Keratinocyte (primary cell): Measurements from ENCODE around the gene LRRC4C. TPM values are rescaled to one million over a fixed set of nuclear protein-coding genes. Genes with fewer than 3 reads are reported as not detected.

ENCODE experiments used
- DNase-seq: peaks from one replicate; pipeline ENCODE4 v3.0.0-alpha.2; 2011; ENCODE audit warnings: low read depth, missing footprints, low spot score
- FAIRE-seq: peaks from 2 replicates; lab custom pipeline; 2011; peaks lifted over from hg19 to GRCh38; lab: Jason Lieb, UNC
- H2AFZ ChIP-seq: 2 replicates; pipeline ENCODE4 v1.6.0; 2012; ENCODE audit warnings: low read length, control low read depth, inconsistent platforms; ENCODE audit not compliant: control insufficient read depth
- H3K27ac ChIP-seq: 2 replicates; pipeline ENCODE4 v1.5.1; 2011; ENCODE audit warnings: low read length; ENCODE audit not compliant: control insufficient read depth, insufficient read depth
- H3K27me3 ChIP-seq: 3 replicates; pipeline ENCODE4 v1.6.0; 2011; ENCODE audit warnings: low read length; ENCODE audit not compliant: control insufficient read depth, insufficient read depth; ENCODE audit errors: extremely low read depth
- H3K36me3 ChIP-seq, 2 experiments: 2 replicates in 1 of 2; 3 replicates in 1 of 2; pipeline ENCODE4 v1.5.1; 2011; ENCODE audit warnings: low read length in 2 of 2, mild to moderate bottlenecking in 1 of 2; ENCODE audit not compliant: control insufficient read depth in 2 of 2, insufficient read depth in 2 of 2; ENCODE audit errors: extremely low read depth in 1 of 2
- H3K4me1 ChIP-seq: 3 replicates; pipeline ENCODE4 v1.5.1; 2011; ENCODE audit warnings: low read length; ENCODE audit not compliant: control insufficient read depth, insufficient read depth; ENCODE audit errors: extremely low read depth
- H3K4me2 ChIP-seq: 3 replicates; pipeline ENCODE4 v1.6.0; 2011; ENCODE audit warnings: low read depth, low read length; ENCODE audit not compliant: control insufficient read depth, insufficient read depth; ENCODE audit errors: extremely low read depth
- H3K4me3 ChIP-seq, 3 experiments: fragments of 200-600 bp in 1 of 3; sonication (generic) in 1 of 3; 2 replicates in 2 of 3; 3 replicates in 1 of 3; pipeline ENCODE4 v1.5.1; 2011 to 2016; ENCODE audit warnings: low read length in 3 of 3, mild to moderate bottlenecking in 3 of 3, control low read depth in 2 of 3, inconsistent platforms in 1 of 3, low read depth in 1 of 3, mixed read lengths in 1 of 3, mixed run types in 1 of 3, moderate library complexity in 1 of 3; ENCODE audit not compliant: control insufficient read depth in 2 of 3, insufficient read depth in 2 of 3; ENCODE audit errors: extremely low read depth in 1 of 3
- H3K79me2 ChIP-seq: 2 replicates; pipeline ENCODE4 v1.6.0; 2012; ENCODE audit warnings: low read length; ENCODE audit not compliant: control insufficient read depth, insufficient read depth
- H3K9ac ChIP-seq: 3 replicates; pipeline ENCODE4 v1.6.0; 2011; ENCODE audit warnings: low read length; ENCODE audit not compliant: control insufficient read depth, insufficient read depth; ENCODE audit errors: extremely low read depth
- H3K9me1 ChIP-seq: 3 replicates; pipeline ENCODE4 v1.6.0; 2011; ENCODE audit warnings: low read length; ENCODE audit not compliant: control insufficient read depth, insufficient read depth; ENCODE audit errors: extremely low read depth
- H3K9me3 ChIP-seq: 2 replicates; pipeline ENCODE4 v1.5.1; 2012; ENCODE audit warnings: low read depth, low read length; ENCODE audit not compliant: control insufficient read depth
- H4K20me1 ChIP-seq: 3 replicates; pipeline ENCODE4 v1.6.0; 2011; ENCODE audit warnings: low read length; ENCODE audit not compliant: control insufficient read depth, insufficient read depth; ENCODE audit errors: extremely low read depth
- CTCF ChIP-seq, 3 experiments: IDR thresholded peaks in 1 of 3; conservative IDR thresholded peaks in 1 of 3; optimal IDR thresholded peaks in 1 of 3; 2 replicates in 2 of 3; 3 replicates in 1 of 3; pipeline versions ENCODE3 to v1.5.1; 2011; ENCODE audit warnings: low read length in 3 of 3, mild to moderate bottlenecking in 3 of 3, moderate library complexity in 2 of 3, control low read depth in 1 of 3, inconsistent platforms in 1 of 3; ENCODE audit not compliant: insufficient read depth in 2 of 3; ENCODE audit errors: extremely low read depth in 1 of 3
- EZH2 ChIP-seq: IDR thresholded peaks from one replicate; pipeline ENCODE4 v1.6.1; 2012; ENCODE audit warnings: inconsistent platforms, mild to moderate bottlenecking, low read length, moderate library complexity
- dilution Hi-C: fragments of 300-500 bp; cut with MboI; formaldehyde crosslinking; loops from one replicate; pipeline ENCODE4 v1.7.0; 2020; ENCODE audit warnings: low sequenced_read_pairs; ENCODE audit not compliant: extremely low pct_ligation_motif_present
- polyA plus RNA-seq, 5 experiments: library from polyadenylated mRNA; depleted of rRNA in 3 of 5; stranded (reverse) in 3 of 5; stranded (forward) in 1 of 5; unstranded in 1 of 5; fragments of >200 nt; gene quantifications; 1 replicate in 1 of 5; 2 replicates in 3 of 5; 3 replicates in 1 of 5; pipeline versions ENCODE4 v1.2.1 to v1.2.3, GENCODE V29; 2011 to 2012; ENCODE audit warnings: missing spikeins in 2 of 5, low read depth in 1 of 5, low replicate concordance in 1 of 5

Gene LRRC4C
- polyA plus RNA-seq, 1 donor (not counting 4 experiments of a cell fraction or from before 2014, with no cell fraction given) = not detected

GRCh38 chr11:40688369-40688768 lies 771.1 kb downstream of the LRRC4C start:
- Histone ChIP-seq H2AFZ (no peak overlapping the region), H3K9me1 (no peaks in the 10 kb centered on the region), H3K4me1 (no peaks in the 10 kb centered on the region), H3K27ac (no peak overlapping the region), H3K36me3 (no peaks in the 10 kb centered on the region), H3K4me3 (no peak overlapping the region), H3K79me2 (no peaks in the 10 kb centered on the region), H3K9ac (no peak overlapping the region), H3K27me3 (no peaks in the 10 kb centered on the region), H4K20me1 (no peaks in the 10 kb centered on the region), H3K4me2 (no peak overlapping the region), H3K9me3 (no peaks in the 10 kb centered on the region)
- DNase-seq (no peak), FAIRE-seq (no peak)
- TF ChIP-seq EZH2 (no peak), CTCF (optimal IDR thresholded peaks at IDR 0.05 in 1 of 3, IDR thresholded peaks at IDR 0.05 in 1 of 3, conservative IDR thresholded peaks at IDR 0.05 in 1 of 3; ENCODE audit: extremely low read depth in 1 of 3, insufficient read depth in 2 of 3, low read length in 3 of 3) (no peak)
- dilution Hi-C loops = no loop called here

GRCh38 chr11:40686765-40687164 lies 772.7 kb downstream of the LRRC4C start:
- H3K4me2 ChIP-seq = no peak overlapping the region
- dilution Hi-C loops = no loop called here
- TF ChIP-seq EZH2 = no peak
- TF ChIP-seq CTCF (optimal IDR thresholded peaks at IDR 0.05 in 1 of 3, IDR thresholded peaks at IDR 0.05 in 1 of 3, conservative IDR thresholded peaks at IDR 0.05 in 1 of 3; ENCODE audit: extremely low read depth in 1 of 3, insufficient read depth in 2 of 3, low read length in 3 of 3) = no peak
- no peak overlapping the region for H2AFZ ChIP-seq
- no peaks in the 10 kb centered on the region for H3K9me1 ChIP-seq
- H3K79me2 ChIP-seq = no peaks in the 10 kb centered on the region
- no peak overlapping the region for H3K4me3 ChIP-seq
- no peaks in the 10 kb centered on the region for H3K4me1 ChIP-seq
- no peak overlapping the region for H3K9ac ChIP-seq
- H3K27ac ChIP-seq = no peak overlapping the region
- H4K20me1 ChIP-seq = no peaks in the 10 kb centered on the region
- H3K36me3 ChIP-seq = no peaks in the 10 kb centered on the region
- FAIRE-seq = no peak
- H3K9me3 ChIP-seq = no peaks in the 10 kb centered on the region
- no peak for DNase-seq
- H3K27me3 ChIP-seq = no peaks in the 10 kb centered on the region
